ENCODE data around the gene CFAP210.
"Not testable (repeated sequence)": the region's sequence is repeated elsewhere in the genome, so short reads cannot be mapped to it uniquely, and the experiment has no call there.

The CFAP210 gene

GRCh38 chr2:169613876-169614275, 80.3 kb downstream of the CFAP210 start:
- DNase-seq = no peak

- DNase-seq = no peak
Observed at GRCh38 chr2:169609264-169609663, 84.9 kb downstream of the CFAP210 start.

- no peak for DNase-seq
Observed at GRCh38 chr2:169599568-169599967, 94.6 kb downstream of the CFAP210 start.

GRCh38 chr2:169598982-169599381, 95.2 kb downstream of the CFAP210 start:
- DNase-seq = no peak

- not testable (repeated sequence) for DNase-seq
Observed at GRCh38 chr2:169596546-169596945, 97.7 kb downstream of the CFAP210 start.
